Adipose tissue (tissue), 3 donors: Measurements from ENCODE around the gene RAPGEF3. TPM values are rescaled to one million over a fixed set of nuclear protein-coding genes. Genes with fewer than 3 reads are reported as not detected.

ENCODE experiments used
- H3K27ac ChIP-seq: one replicate; pipeline ENCODE4 v1.5.1; 2013; ENCODE audit warnings: low read depth, low read length
- WGBS, 3 donors: extraction: QIAGEN DNeasy Blood & Tissue Kit; methylation state at CpG; one replicate each; pipeline ENCODE4 v1.1.7; 2013; 5-methylcytosine and 5-hydroxymethylcytosine counted together
- polyA plus RNA-seq, 3 donors: library from polyadenylated mRNA; stranded (reverse); fragments of 200-250 nt; gene quantifications; one replicate each; pipeline ENCODE4 v1.2.3, GENCODE V29; 2013
- donor health status: healthy with polysubstance abuse.
- donor health status: Bipolar disorder and iron deficiency.
- donor health status: healthy.

The RAPGEF3 gene
- polyA plus RNA-seq, 3 donors = 11.6 to 239 (median 57.9) TPM

DNA sequence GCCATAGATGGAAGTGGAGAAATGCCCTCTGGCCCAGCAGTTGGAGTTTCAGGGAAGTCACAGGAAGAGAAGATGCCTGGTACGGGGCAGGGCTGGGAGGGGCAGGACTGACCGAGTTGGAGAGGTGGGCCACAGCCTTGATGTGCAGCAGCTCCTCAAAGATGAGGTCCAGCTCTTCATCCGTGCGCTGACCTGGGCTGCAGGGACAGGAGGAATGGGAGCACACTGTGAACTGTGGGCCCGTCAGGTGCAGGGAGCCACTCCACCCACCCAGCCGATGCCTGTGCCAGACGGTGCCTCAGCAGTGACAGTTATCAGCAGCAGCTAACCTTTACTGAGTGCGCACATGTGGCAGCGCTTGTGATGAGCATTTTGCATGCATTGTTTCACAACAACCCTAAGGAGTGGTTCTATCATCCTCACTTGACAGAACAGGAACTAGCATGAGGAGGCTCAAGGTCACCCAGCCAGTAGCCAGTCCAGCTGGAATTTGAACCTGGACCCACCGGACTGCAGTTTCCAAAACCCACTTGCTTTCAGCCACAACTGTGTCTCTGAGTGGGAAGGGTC lies 8.4 kb downstream of the RAPGEF3 start:
- H3K27ac ChIP-seq = no peak overlapping the region
- 78 to 89% (median 81%) methylated on average over 10 of the region's 10 CpGs for WGBS, 3 donors

GRCh38 chr12:47748899-47749298 lies 9.8 kb downstream of the RAPGEF3 start:
- no peak overlapping the region for H3K27ac ChIP-seq
- 89 to 95% (median 93%) methylated on average over 3 of the region's 3 CpGs for WGBS, 3 donors

DNA sequence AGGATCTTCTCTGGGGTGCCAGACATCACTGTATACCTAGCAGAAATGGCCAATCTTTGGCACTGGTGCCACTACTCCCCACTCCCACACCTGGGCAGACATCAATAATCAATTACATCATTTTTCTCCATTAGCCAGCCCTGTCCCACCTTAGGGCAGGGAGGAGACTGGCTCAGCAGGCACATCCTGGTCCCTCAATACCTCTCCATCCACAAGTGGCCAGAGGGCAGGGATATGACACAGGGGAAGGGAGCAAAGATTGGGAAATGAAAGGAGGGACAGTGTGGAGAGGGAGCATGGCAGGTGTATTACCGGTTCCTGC lies 10.2 kb downstream of the RAPGEF3 start:
- 82 to 100% (median 93%) methylated on average over 1 of the region's 1 CpG for WGBS, 3 donors
- H3K27ac ChIP-seq = no peak overlapping the region

GRCh38 chr12:47747596-47748506 lies 10.8 kb downstream of the RAPGEF3 start:
- 91 to 95% (median 93%) methylated on average over 12 to 14 of the region's 14 CpGs for WGBS, 3 donors
- H3K27ac ChIP-seq = no peak overlapping the region

GRCh38 chr12:47747126-47747525 lies 11.6 kb downstream of the RAPGEF3 start:
- H3K27ac ChIP-seq = no peak overlapping the region
- WGBS, 3 donors = 78 to 85% (median 81%) methylated on average over 4 of the region's 4 CpGs

GRCh38 chr12:47746523-47746922 lies 12.2 kb downstream of the RAPGEF3 start:
- no peak overlapping the region for H3K27ac ChIP-seq
- WGBS, 3 donors = 84 to 92% (median 88%) methylated on average over 7 of the region's 7 CpGs

GRCh38 chr12:47746073-47746472 lies 12.6 kb downstream of the RAPGEF3 start:
- 85 to 97% (median 88%) methylated on average over 5 of the region's 5 CpGs for WGBS, 3 donors
- no peak overlapping the region for H3K27ac ChIP-seq

DNA sequence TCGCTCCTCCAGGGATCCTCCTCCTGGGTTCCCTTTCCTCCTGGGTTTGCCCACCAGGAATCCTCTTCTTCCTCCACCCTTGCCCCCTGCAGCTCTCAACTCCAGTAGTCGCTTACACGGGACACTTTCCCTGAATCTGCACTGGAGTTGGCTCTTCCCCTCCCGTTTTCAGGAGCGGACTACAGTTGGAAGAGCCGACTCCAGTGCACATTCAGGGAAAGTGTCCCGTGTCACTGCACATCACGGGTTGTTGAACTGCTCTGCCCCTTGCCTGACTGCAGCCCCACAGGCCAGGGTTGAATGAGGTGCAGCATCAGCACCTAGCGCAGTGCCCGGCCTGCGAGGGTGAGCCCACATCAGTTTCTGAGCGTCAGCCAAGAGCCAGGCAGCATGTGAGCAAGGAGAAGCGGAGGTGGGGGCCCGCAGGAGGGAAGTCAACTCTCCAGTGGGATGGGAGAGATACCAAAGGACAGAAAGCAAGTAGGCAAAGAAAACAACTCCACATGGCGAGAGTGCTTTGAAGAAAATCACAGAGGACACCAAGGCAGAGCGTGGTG lies 13.1 kb downstream of the RAPGEF3 start:
- 81 to 87% (median 82%) methylated on average over 16 of the region's 16 CpGs for WGBS, 3 donors
- no peak overlapping the region for H3K27ac ChIP-seq

- 76 to 85% (median 82%) methylated on average over 8 of the region's 8 CpGs for WGBS, 3 donors
- H3K27ac ChIP-seq = no peak overlapping the region
Measured at GRCh38 chr12:47744778-47745436, 13.8 kb downstream of the RAPGEF3 start.

- WGBS, 3 donors = 32 to 59% (median 56%) methylated on average over 10 of the region's 10 CpGs
- no peak overlapping the region for H3K27ac ChIP-seq
Measured at GRCh38 chr12:47744005-47744651, 14.6 kb downstream of the RAPGEF3 start.

DNA sequence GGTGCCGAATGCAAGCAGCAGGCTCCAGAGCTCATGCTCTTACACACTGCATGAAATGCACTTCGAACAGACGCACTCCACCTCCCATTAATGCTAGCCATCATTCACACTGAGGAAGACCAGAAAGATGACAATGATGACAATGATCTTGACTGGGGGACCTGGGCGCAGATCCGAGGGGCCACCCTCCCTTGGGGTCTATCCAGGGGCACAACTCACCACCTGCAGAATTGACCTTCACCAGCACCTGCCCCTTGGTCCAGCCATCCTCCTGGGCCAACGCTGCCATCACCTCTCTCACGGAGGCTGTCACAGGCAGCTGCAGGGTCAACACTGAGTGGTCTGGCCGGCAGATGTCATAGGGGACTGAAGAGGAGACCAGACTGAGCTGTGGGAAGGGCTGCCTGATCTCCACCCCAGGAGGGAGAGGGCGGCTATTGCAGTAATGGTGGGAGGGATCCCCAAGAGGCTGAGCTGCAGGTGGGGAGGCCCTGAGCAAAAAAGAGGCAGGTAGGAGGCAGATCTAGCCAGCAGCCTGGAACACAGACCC lies 15.3 kb downstream of the RAPGEF3 start:
- WGBS, 3 donors = 67 to 88% (median 87%) methylated on average over 9 of the region's 9 CpGs
- no peak overlapping the region for H3K27ac ChIP-seq

GRCh38 chr12:47742253-47742825 lies 16.3 kb downstream of the RAPGEF3 start:
- no peak overlapping the region for H3K27ac ChIP-seq
- 63 to 70% (median 67%) methylated on average over 7 of the region's 7 CpGs for WGBS, 3 donors

DNA sequence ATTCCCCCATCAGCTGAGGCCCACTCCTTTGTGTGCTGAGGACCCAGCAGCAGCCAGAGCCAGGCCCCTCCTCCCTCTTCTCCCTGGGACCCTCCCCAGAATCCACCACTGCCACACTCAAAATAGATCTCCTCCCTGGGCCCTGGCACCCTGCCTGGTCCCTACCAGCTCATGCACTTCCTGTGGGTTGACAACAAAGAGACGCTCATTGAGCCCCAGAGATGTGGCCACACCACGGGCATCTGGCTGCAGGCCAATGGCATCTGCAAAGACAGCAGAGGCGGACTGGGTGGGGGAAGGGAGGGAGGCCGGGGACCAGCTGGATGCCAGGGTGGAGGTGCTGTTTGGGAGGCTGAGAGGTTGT lies 17.4 kb downstream of the RAPGEF3 start:
- no peak overlapping the region for H3K27ac ChIP-seq
- 17 to 24% (median 17%) methylated on average over 4 of the region's 4 CpGs for WGBS, 3 donors

DNA sequence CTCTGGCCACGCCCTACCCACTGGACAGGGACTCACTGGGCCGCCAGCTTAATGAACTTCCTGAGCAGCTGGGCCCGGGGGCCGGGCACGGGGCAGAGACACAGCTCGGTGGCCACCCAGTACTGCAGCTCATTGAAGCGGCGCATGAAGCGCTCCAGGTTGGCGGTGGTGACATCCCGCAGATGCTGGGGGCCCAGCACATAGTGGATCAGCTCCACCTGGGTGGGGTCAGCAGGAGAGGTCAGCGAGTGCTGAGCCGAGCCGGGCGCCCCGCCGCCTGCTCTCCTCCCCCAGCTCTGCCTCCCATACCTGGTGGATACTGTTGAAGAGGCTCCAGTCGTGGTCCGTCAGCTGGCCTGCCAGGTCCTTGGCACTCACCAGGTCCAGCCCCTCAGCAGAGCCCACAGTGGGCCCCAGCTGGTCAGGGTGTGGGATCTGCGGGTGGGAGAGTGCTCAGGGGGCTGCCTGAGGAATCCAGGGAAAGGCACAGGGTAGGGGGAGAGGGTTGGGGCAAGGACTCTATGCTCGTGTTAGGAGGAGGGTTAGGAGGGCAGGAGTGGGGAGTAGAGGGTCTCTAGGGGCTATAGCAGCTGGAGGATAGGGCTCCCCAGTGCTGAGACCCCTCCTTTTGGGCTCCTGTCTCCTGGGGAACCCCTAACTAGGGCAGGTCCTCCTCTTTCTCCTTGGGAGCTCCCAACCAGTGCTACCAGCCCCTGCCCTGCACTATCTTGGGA lies 17.9 kb downstream of the RAPGEF3 start:
- 60 to 78% (median 63%) methylated on average over 21 of the region's 21 CpGs for WGBS, 3 donors
- no peak overlapping the region for H3K27ac ChIP-seq

DNA sequence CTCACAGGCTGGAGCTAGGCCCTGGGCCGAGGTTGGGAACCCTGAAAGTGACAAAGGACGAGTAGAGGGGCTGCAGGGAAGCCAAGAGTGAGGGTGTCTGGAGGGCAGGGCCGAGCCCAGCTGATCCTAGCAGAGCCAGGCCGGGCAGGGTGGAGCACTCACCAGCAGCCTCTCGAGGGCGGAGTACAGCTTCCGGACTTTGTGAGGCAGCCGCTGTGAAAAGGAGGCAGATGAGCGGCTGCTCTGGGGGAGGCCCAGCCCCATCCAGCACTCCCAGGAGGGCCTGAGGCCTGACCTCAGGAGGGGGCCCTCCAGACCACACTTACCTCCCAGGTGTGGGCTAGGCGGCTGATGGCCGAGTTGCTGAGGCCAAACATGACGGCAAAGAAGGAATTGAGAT lies 18.7 kb downstream of the RAPGEF3 start:
- WGBS, 3 donors = 66 to 78% (median 71%) methylated on average over 12 of the region's 12 CpGs
- no peak overlapping the region for H3K27ac ChIP-seq

- WGBS, 3 donors = 78 to 94% (median 90%) methylated on average over 3 of the region's 3 CpGs
- H3K27ac ChIP-seq = no peak overlapping the region
Measured at GRCh38 chr12:47739297-47739696, 19.4 kb downstream of the RAPGEF3 start.

DNA sequence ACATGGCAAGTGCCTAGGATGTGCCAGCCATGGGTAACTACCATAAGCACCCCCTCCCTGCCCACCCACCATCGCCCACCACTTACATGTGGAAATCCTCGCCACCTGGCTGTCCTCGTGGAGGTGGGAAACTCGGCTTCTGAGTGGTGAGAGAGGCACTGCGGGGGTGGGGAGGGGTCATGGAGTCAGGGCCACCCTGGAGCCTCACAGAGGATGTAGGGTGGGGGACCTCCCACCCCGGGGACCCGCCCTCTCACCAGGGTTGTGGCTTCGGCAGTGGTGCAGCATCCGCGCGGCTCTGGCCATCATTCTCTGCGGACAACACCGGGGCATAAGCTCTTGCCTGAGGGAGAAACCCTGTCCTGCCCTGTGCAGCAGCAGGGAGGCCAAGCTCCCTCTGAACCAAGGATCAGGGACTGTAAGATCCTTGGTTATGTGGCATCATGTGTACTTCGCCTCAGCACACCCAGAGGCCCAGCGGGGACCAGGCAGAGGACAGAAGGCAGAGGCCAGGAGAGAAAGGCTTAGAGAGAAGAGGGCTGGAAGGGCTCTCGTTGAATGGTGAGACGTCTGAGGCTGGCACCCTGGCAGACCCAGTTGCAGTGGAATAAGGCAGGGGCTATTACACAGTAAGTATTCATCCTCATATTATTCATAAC lies 20.6 kb downstream of the RAPGEF3 start:
- no peak overlapping the region for H3K27ac ChIP-seq
- 84 to 89% (median 84%) methylated on average over 17 of the region's 17 CpGs for WGBS, 3 donors
